ENCODE data around the gene SYT1. TPM values are rescaled to one million over a fixed set of nuclear protein-coding genes. Genes with fewer than 3 reads are reported as not detected.

Gene SYT1
- total RNA-seq, 1 experiment from 2014 or later, result 15.8 TPM

DNA sequence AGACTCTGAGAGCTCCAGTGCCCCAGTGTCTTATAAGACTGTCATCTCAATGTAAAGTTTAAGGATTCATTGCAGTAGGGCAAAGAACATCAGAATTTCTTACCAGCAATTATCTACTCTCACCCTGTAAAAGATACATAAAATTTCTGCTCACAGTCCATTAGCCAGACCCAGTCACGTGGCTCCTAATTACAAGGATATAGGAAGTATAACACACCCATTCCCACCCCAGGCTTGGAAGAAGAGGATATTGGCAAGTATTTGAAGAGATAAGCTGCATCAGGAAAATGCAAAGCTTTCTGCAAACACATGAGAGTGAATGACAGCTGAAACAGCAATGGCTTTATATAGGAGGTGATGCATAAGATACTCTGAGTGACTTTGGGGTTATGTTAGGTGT, 14.3 kb downstream of the SYT1 start:
- no peaks in the 10 kb centered on the region for H3K9me3 ChIP-seq (ENCODE audit: control insufficient read depth, low read depth, low read length)
- no peak overlapping the region for H3K4ac ChIP-seq (ENCODE audit: low read depth, low read length)
- H2BK12ac ChIP-seq (ENCODE audit: insufficient read length, low read depth, low read length), result no peak overlapping the region
- no peaks in the 10 kb centered on the region for H3K27me3 Mint-ChIP-seq (ENCODE audit: low read depth)
- H3K14ac ChIP-seq (ENCODE audit: insufficient read depth, low read length), result no peak overlapping the region
- H2BK20ac ChIP-seq (ENCODE audit: low read depth, low read length, poor library complexity, severe bottlenecking), result no peak overlapping the region
- H2BK120ac ChIP-seq (ENCODE audit: low read depth, low read length, poor library complexity, severe bottlenecking), result no peak overlapping the region
- H3K4me2 ChIP-seq (ENCODE audit: insufficient read depth, insufficient read length, low read length), result no peak overlapping the region
- no peak overlapping the region for H3K18ac ChIP-seq (ENCODE audit: insufficient read length, low read depth, low read length)
- no peaks in the 10 kb centered on the region for H3K79me1 ChIP-seq (ENCODE audit: insufficient read depth, low read depth, low read length, poor library complexity, severe bottlenecking)
- H3K56ac ChIP-seq (ENCODE audit: insufficient read length, low read depth, low read length), result no peak overlapping the region
- H3K9me3 Mint-ChIP-seq, result no peaks in the 10 kb centered on the region
- no peak overlapping the region for H2AK5ac ChIP-seq (ENCODE audit: insufficient read length, low read length)
- no peak overlapping the region for H2AFZ ChIP-seq (ENCODE audit: low read length)
- peak overlapping the region; percentile 61 for H3K27ac ChIP-seq (ENCODE audit: insufficient read length, low read depth, low read length)
- H2BK15ac ChIP-seq (ENCODE audit: low read depth, low read length), result no peak overlapping the region
- H2BK5ac ChIP-seq (ENCODE audit: insufficient read length, low read length), result no peak overlapping the region
- H3K27ac Mint-ChIP-seq, result peak overlapping the region in 2 of 3 experiments; percentile 14 to 75; a peak in 2 of 7 replicates
- H3K27me3 ChIP-seq (ENCODE audit: insufficient read depth, low read length), result no peaks in the 10 kb centered on the region
- H4K91ac ChIP-seq (ENCODE audit: insufficient read length, low read depth, low read length), result no peak overlapping the region
- peaks cover 37 to 46% of the 10 kb centered on the region in 2 experiments for H3K4me1 Mint-ChIP-seq
- H4K8ac ChIP-seq (replicated peaks; ENCODE audit: insufficient read length, low read depth, low read length), result no peak overlapping the region
- H3K23ac ChIP-seq (ENCODE audit: insufficient read length, low read depth, low read length), result no peak overlapping the region
- H3K4me3 Mint-ChIP-seq, result no peak overlapping the region
- no peak for DNase-seq
- WGBS (ENCODE audit: extremely low coverage, insufficient read length, low lambda C conversion rate), result no CpG with 5 or more reads among the region's 1 CpG
- TF ChIP-seq, protein P1, sequence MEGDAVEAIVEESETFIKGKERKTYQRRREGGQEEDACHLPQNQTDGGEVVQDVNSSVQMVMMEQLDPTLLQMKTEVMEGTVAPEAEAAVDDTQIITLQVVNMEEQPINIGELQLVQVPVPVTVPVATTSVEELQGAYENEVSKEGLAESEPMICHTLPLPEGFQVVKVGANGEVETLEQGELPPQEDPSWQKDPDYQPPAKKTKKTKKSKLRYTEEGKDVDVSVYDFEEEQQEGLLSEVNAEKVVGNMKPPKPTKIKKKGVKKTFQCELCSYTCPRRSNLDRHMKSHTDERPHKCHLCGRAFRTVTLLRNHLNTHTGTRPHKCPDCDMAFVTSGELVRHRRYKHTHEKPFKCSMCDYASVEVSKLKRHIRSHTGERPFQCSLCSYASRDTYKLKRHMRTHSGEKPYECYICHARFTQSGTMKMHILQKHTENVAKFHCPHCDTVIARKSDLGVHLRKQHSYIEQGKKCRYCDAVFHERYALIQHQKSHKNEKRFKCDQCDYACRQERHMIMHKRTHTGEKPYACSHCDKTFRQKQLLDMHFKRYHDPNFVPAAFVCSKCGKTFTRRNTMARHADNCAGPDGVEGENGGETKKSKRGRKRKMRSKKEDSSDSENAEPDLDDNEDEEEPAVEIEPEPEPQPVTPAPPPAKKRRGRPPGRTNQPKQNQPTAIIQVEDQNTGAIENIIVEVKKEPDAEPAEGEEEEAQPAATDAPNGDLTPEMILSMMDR (conservative IDR thresholded peaks at IDR 0.05), result no peak
- H3K9ac ChIP-seq (ENCODE audit: extremely low read depth, insufficient read length, low read length), result no peak overlapping the region
- H3K36me3 Mint-ChIP-seq (ENCODE audit: insufficient read depth in 1 of 3, low read depth in 3 of 3), result peaks cover 1 to 8% (median 2%) of the 10 kb centered on the region in 3 experiments; a peak in 3 of 7 replicates
- H3K4me1 ChIP-seq (ENCODE audit: insufficient read depth, low read length), result peaks cover 2% of the 10 kb centered on the region; the same call in 1 of the 2 replicates
- H4K5ac ChIP-seq (ENCODE audit: insufficient read length, low read depth, low read length), result no peak overlapping the region
- H3K23me2 ChIP-seq (ENCODE audit: insufficient read length, low read depth, low read length, poor library complexity, severe bottlenecking), result no peaks in the 10 kb centered on the region
- no peak overlapping the region for H3T11ph ChIP-seq (ENCODE audit: low read length)
- no peaks in the 10 kb centered on the region; the same call in 1 of the 2 replicates for H3K79me2 ChIP-seq (ENCODE audit: insufficient read depth, low read length)
- no peaks in the 10 kb centered on the region for H4K20me1 ChIP-seq (ENCODE audit: control insufficient read depth, insufficient read depth, insufficient read length)

Data from H9 (cell line).